HepG2 (cell line): ENCODE data around the gene KIFC1. TPM values are rescaled to one million over a fixed set of nuclear protein-coding genes. Genes with fewer than 3 reads are reported as not detected.

Experiments used
- EP300 ChIP-seq, 3 experiments: sonication (generic) in 1 of 3; formaldehyde crosslinking in 1 of 3; IDR thresholded peaks; 2 replicates each; pipeline versions ENCODE4 v1.5.1 to v1.6.1; 2011 to 2020; ENCODE audit warnings: low read depth in 2 of 3, low read length in 2 of 3, borderline replicate concordance in 1 of 3, improper control_type of control experiment in 1 of 3, mild to moderate bottlenecking in 1 of 3, missing genetic modification reagents in 1 of 3, moderate library complexity in 1 of 3
- ETV5 ChIP-seq: IDR thresholded peaks from 2 replicates; pipeline ENCODE4 v1.6.1; 2018; ENCODE audit warnings: missing biosample characterization, missing genetic modification reagents, inconsistent platforms, borderline replicate concordance
- FOXK1 ChIP-seq: sonication (generic); formaldehyde crosslinking; IDR thresholded peaks from 2 replicates; pipeline ENCODE4 v1.4.0; 2020; ENCODE audit warnings: low read depth, missing genetic modification reagents, borderline replicate concordance
- FOXO1 ChIP-seq: sonication (generic); formaldehyde crosslinking; IDR thresholded peaks from 2 replicates; pipeline ENCODE4 v1.4.0; 2020; ENCODE audit warnings: missing genetic modification reagents
- KDM3A ChIP-seq: IDR thresholded peaks from 2 replicates; pipeline ENCODE4 v1.6.1; 2018; ENCODE audit warnings: low read depth, missing compliant biosample characterization
- NCOR1 ChIP-seq: fragments of 200-600 bp; sonication (generic); IDR thresholded peaks from 2 replicates; pipeline ENCODE4 v1.7.0; 2017; ENCODE audit warnings: antibody characterized with exemption, low read length, borderline replicate concordance
- RBFOX2 ChIP-seq: fragments of 200-400 bp; formaldehyde crosslinking; IDR thresholded peaks from 2 replicates; pipeline ENCODE4 v1.6.1; 2017; ENCODE audit warnings: low read depth, mild to moderate bottlenecking, low read length
- SIX4 ChIP-seq: sonication (generic); formaldehyde crosslinking; IDR thresholded peaks from 2 replicates; pipeline ENCODE4 v1.4.0; 2020; ENCODE audit warnings: missing genetic modification reagents
- SNAPC2 ChIP-seq: sonication (generic); formaldehyde crosslinking; IDR thresholded peaks from 2 replicates; pipeline ENCODE4 v1.8.1; 2022; ENCODE audit warnings: mild to moderate bottlenecking, missing genetic modification reagents
- ZBTB42 ChIP-seq: sonication (generic); formaldehyde crosslinking; IDR thresholded peaks from 2 replicates; pipeline ENCODE4 v1.5.0; 2020; ENCODE audit warnings: mild to moderate bottlenecking, missing genetic modification reagents
- ZFX ChIP-seq: sonication (generic); formaldehyde crosslinking; IDR thresholded peaks from 2 replicates; pipeline ENCODE4 v1.4.0; 2020; ENCODE audit warnings: mild to moderate bottlenecking, low read depth, missing genetic modification reagents, moderate library complexity
- ZFYVE20 ChIP-seq: sonication (generic); formaldehyde crosslinking; IDR thresholded peaks from 2 replicates; pipeline ENCODE4 v1.8.0; 2023; ENCODE audit warnings: low read depth, mild to moderate bottlenecking, moderate library complexity, missing genetic modification reagents, borderline replicate concordance
- ZNF224 ChIP-seq: sonication (generic); formaldehyde crosslinking; IDR thresholded peaks from 2 replicates; pipeline ENCODE4 v1.5.0; 2020; ENCODE audit warnings: mild to moderate bottlenecking, missing genetic modification reagents
- ZNF430 ChIP-seq: sonication (generic); formaldehyde crosslinking; IDR thresholded peaks from 2 replicates; pipeline ENCODE4 v1.9.0; 2021; ENCODE audit warnings: mild to moderate bottlenecking, missing genetic modification reagents
- ZNF468 ChIP-seq: sonication (generic); formaldehyde crosslinking; IDR thresholded peaks from 2 replicates; pipeline ENCODE4 v1.8.0; 2022; ENCODE audit warnings: mild to moderate bottlenecking, moderate library complexity, missing genetic modification reagents
- ZNF563 ChIP-seq: sonication (generic); formaldehyde crosslinking; IDR thresholded peaks from 2 replicates; pipeline ENCODE4 v1.8.0; 2022; ENCODE audit warnings: mild to moderate bottlenecking, moderate library complexity, missing genetic modification reagents
- ZNF572 ChIP-seq: sonication (generic); formaldehyde crosslinking; IDR thresholded peaks from 2 replicates; pipeline ENCODE4 v1.5.1; 2020; ENCODE audit warnings: mild to moderate bottlenecking, missing genetic modification reagents
- ZNF720 ChIP-seq: sonication (generic); formaldehyde crosslinking; IDR thresholded peaks from 2 replicates; pipeline ENCODE4 v1.4.0; 2020; ENCODE audit warnings: missing genetic modification reagents
- ZNF772 ChIP-seq: sonication (generic); formaldehyde crosslinking; IDR thresholded peaks from 2 replicates; pipeline ENCODE4 v1.5.0; 2020; ENCODE audit warnings: mild to moderate bottlenecking, missing genetic modification reagents
- ZNF775 ChIP-seq: sonication (generic); formaldehyde crosslinking; IDR thresholded peaks from 2 replicates; pipeline ENCODE4 v1.4.0; 2020; ENCODE audit warnings: missing genetic modification reagents, mild to moderate bottlenecking, moderate library complexity, borderline replicate concordance
- polyA plus RNA-seq, 8 experiments: library from polyadenylated mRNA; depleted of rRNA in 3 of 8; stranded (reverse) in 7 of 8; unstranded in 1 of 8; fragments of >200 nt; fragmentation: Illumina TruSeq in 4 of 8; extraction: Trizol in 4 of 8; gene quantifications; 2 replicates each; pipeline versions ENCODE4 v1.2.1 to v1.2.3, GENCODE V29; 2011 to 2016; ENCODE audit warnings: low read depth in 4 of 8, missing spikeins in 1 of 8, mixed read lengths in 1 of 8; ENCODE audit not compliant: insufficient read depth in 1 of 8
- total RNA-seq, 5 experiments: library from RNA; depleted of rRNA; stranded (reverse); fragments of >200 nt; fragmentation: Illumina TruSeq; extraction: Trizol; gene quantifications; 2 replicates each; pipeline ENCODE4 v1.2.3, GENCODE V29; 2016; ENCODE audit warnings: low read depth in 1 of 5
- TF ChIP-seq, protein P1 (sequence below): IDR thresholded peaks from 2 replicates; pipeline ENCODE4 v1.6.1; 2016; ENCODE audit warnings: missing genetic modification reagents, missing compliant biosample characterization
- TF ChIP-seq, protein P2 (sequence below): sonication (generic); formaldehyde crosslinking; IDR thresholded peaks from 2 replicates; pipeline ENCODE4 v1.4.0; 2020; ENCODE audit warnings: mild to moderate bottlenecking, low read depth, missing genetic modification reagents
- TF ChIP-seq, protein P3 (sequence below): fragments of 450-650 bp; IDR thresholded peaks from 2 replicates; pipeline ENCODE4 v1.6.1; 2017; ENCODE audit warnings: mild to moderate bottlenecking
- TF ChIP-seq, protein P4 (sequence below): IDR thresholded peaks from 2 replicates; pipeline ENCODE4 v1.6.1; 2016; ENCODE audit warnings: control low read depth

Gene KIFC1
- total and polyA plus RNA-seq, 2 of the 13 experiments (the other 11 are each of a cell fraction or from before 2014, with no cell fraction given), result 25.0 to 45.5 TPM

DNA sequence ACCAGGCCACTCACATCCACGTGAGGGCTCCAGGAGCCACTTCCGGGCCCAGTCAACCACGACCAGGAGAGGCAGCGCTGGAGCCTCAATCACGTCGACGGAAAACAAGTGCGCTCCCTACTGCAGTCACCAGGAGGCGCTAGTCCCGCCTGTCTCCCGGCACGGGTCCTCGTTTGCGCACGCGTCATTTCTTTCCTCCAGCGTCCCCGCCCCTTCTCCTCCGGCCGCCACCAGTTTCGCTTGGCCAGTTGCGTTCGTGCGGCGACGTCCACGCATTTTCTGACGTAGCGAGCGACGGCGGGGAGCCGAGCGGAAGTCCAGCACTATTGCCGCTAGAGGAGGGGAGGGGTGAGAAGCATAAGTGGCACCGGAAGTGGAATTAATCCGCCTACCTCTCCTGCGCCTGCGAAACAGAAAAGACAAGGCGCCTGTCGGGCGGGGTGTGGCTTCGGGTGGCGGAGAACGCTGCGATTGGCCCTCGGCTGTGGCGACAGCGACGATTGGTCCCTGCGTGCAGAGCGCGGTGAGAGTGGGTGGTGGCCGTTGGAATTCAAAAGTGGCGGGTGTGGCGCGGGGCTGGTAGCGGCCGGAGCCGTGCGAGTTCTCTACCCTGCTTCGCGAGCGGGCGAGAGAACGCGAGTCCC is at the start of gene KIFC1 (continued):
- TF ChIP-seq EP300 (IDR thresholded peaks at IDR 0.05; ENCODE audit: low read depth in 2 of 2, low read length in 2 of 2) (no peak; a peak in 1 of 4 replicates), EP300 (CRISPR knock-in tag; IDR thresholded peaks at IDR 0.05; ENCODE audit: borderline replicate concordance) (no peak; the same call in 1 of the 2 replicates), FOXK1 (CRISPR knock-in tag) (peak; percentile 90), KDM3A (CRISPR knock-in tag) (peak; percentile 66; the same call in 1 of the 2 replicates), FOXO1 (peak; percentile 92), ZBTB42 (CRISPR knock-in tag) (no peak), ZNF775 (CRISPR knock-in tag) (no peak), SNAPC2 (CRISPR knock-in tag) (peak; percentile 65; the same call in 1 of the 2 replicates), ZNF720 (CRISPR knock-in tag) (0 out of 2 replicates have a peak, but pooled peaks have one; percentile 19), ETV5 (CRISPR knock-in tag) (peak; percentile 92), ZNF563 (peak; percentile 82; the same call in 1 of the 2 replicates), ZNF224 (peak; percentile 94; the same call in 1 of the 2 replicates), ZNF772 (CRISPR knock-in tag) (peak; percentile 98), SIX4 (CRISPR knock-in tag) (peak; percentile 26; the same call in 1 of the 2 replicates), ZNF468 (peak; percentile 57; the same call in 1 of the 2 replicates), ZFX (CRISPR knock-in tag) (peak; percentile 92), ZNF572 (CRISPR knock-in tag) (no peak), ZFYVE20 (peak; percentile 96), NCOR1 (peak; percentile 63; the same call in 1 of the 2 replicates), ZNF430 (peak; percentile 93), RBFOX2 (peak; percentile 89)
- TF ChIP-seq, protein P1, sequence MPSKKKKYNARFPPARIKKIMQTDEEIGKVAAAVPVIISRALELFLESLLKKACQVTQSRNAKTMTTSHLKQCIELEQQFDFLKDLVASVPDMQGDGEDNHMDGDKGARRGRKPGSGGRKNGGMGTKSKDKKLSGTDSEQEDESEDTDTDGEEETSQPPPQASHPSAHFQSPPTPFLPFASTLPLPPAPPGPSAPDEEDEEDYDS (CRISPR knock-in tag), result peak; percentile 88
- TF ChIP-seq, protein P2, sequence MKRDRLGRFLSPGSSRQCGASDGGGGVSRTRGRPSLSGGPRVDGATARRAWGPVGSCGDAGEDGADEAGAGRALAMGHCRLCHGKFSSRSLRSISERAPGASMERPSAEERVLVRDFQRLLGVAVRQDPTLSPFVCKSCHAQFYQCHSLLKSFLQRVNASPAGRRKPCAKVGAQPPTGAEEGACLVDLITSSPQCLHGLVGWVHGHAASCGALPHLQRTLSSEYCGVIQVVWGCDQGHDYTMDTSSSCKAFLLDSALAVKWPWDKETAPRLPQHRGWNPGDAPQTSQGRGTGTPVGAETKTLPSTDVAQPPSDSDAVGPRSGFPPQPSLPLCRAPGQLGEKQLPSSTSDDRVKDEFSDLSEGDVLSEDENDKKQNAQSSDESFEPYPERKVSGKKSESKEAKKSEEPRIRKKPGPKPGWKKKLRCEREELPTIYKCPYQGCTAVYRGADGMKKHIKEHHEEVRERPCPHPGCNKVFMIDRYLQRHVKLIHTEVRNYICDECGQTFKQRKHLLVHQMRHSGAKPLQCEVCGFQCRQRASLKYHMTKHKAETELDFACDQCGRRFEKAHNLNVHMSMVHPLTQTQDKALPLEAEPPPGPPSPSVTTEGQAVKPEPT (CRISPR knock-in tag), result peak; percentile 70
- TF ChIP-seq, protein P3, sequence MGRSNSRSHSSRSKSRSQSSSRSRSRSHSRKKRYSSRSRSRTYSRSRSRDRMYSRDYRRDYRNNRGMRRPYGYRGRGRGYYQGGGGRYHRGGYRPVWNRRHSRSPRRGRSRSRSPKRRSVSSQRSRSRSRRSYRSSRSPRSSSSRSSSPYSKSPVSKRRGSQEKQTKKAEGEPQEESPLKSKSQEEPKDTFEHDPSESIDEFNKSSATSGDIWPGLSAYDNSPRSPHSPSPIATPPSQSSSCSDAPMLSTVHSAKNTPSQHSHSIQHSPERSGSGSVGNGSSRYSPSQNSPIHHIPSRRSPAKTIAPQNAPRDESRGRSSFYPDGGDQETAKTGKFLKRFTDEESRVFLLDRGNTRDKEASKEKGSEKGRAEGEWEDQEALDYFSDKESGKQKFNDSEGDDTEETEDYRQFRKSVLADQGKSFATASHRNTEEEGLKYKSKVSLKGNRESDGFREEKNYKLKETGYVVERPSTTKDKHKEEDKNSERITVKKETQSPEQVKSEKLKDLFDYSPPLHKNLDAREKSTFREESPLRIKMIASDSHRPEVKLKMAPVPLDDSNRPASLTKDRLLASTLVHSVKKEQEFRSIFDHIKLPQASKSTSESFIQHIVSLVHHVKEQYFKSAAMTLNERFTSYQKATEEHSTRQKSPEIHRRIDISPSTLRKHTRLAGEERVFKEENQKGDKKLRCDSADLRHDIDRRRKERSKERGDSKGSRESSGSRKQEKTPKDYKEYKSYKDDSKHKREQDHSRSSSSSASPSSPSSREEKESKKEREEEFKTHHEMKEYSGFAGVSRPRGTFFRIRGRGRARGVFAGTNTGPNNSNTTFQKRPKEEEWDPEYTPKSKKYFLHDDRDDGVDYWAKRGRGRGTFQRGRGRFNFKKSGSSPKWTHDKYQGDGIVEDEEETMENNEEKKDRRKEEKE, result no peak
- TF ChIP-seq, protein P4, sequence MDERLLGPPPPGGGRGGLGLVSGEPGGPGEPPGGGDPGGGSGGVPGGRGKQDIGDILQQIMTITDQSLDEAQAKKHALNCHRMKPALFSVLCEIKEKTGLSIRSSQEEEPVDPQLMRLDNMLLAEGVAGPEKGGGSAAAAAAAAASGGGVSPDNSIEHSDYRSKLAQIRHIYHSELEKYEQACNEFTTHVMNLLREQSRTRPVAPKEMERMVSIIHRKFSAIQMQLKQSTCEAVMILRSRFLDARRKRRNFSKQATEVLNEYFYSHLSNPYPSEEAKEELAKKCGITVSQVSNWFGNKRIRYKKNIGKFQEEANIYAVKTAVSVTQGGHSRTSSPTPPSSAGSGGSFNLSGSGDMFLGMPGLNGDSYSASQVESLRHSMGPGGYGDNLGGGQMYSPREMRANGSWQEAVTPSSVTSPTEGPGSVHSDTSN, result no peak
